ENCODE measurements around the gene CASP6.

Gene CASP6

GRCh38 chr4:109699553-109700225, 3.6 kb downstream of the CASP6 start:
- TF ChIP-seq CTCF (IDR thresholded peaks at IDR 0.05; ENCODE audit: low read depth, low read length): no peak
- H3K27me3 ChIP-seq: peaks cover 3% of the 10 kb centered on the region
- H3K9me3 ChIP-seq: no peaks in the 10 kb centered on the region
- no peak overlapping the region for H3K4me3 ChIP-seq (ENCODE audit: low read depth, low read length)
- no peak for DNase-seq
- no peaks in the 10 kb centered on the region for H3K36me3 ChIP-seq
- H3K4me1 ChIP-seq: no peaks in the 10 kb centered on the region; the same call in 1 of the 2 replicates

- H3K4me3 ChIP-seq (ENCODE audit: low read depth, low read length): no peak overlapping the region
- peaks cover 3% of the 10 kb centered on the region; the same call in 1 of the 2 replicates for H3K27me3 ChIP-seq
- TF ChIP-seq CTCF (IDR thresholded peaks at IDR 0.05; ENCODE audit: low read depth, low read length): no peak
- no peak for DNase-seq
- no peaks in the 10 kb centered on the region for H3K4me1 ChIP-seq
- no peaks in the 10 kb centered on the region for H3K9me3 ChIP-seq
- H3K36me3 ChIP-seq: no peaks in the 10 kb centered on the region
Observed at GRCh38 chr4:109698656-109699055, 4.6 kb downstream of the CASP6 start.

- H3K27me3 ChIP-seq: 0 out of 2 replicates have a peak, but pooled peaks cover 4% of the 10 kb centered on the region
- no peaks in the 10 kb centered on the region for H3K36me3 ChIP-seq
- no peaks in the 10 kb centered on the region for H3K4me1 ChIP-seq
- H3K4me3 ChIP-seq (ENCODE audit: low read depth, low read length): no peak overlapping the region
- no peaks in the 10 kb centered on the region for H3K9me3 ChIP-seq
- no peak for TF ChIP-seq CTCF (IDR thresholded peaks at IDR 0.05; ENCODE audit: low read depth, low read length)
- no peak for DNase-seq
Observed at GRCh38 chr4:109691411-109691920, 11.8 kb downstream of the CASP6 start.

- no peaks in the 10 kb centered on the region for H3K9me3 ChIP-seq
- no peaks in the 10 kb centered on the region for H3K4me1 ChIP-seq
- no peak for TF ChIP-seq CTCF (IDR thresholded peaks at IDR 0.05; ENCODE audit: low read depth, low read length)
- H3K4me3 ChIP-seq (ENCODE audit: low read depth, low read length): no peak overlapping the region
- no peaks in the 10 kb centered on the region for H3K36me3 ChIP-seq
- no peak for DNase-seq
- H3K27me3 ChIP-seq: 0 out of 2 replicates have a peak, but pooled peaks cover 4% of the 10 kb centered on the region
Observed at GRCh38 chr4:109690690-109691410, 12.4 kb downstream of the CASP6 start.

- H3K4me1 ChIP-seq: no peaks in the 10 kb centered on the region
- H3K9me3 ChIP-seq: no peaks in the 10 kb centered on the region
- H3K36me3 ChIP-seq: no peaks in the 10 kb centered on the region
- no peak for DNase-seq
- no peak for TF ChIP-seq CTCF (IDR thresholded peaks at IDR 0.05; ENCODE audit: low read depth, low read length)
- H3K4me3 ChIP-seq (ENCODE audit: low read depth, low read length): no peak overlapping the region
- no peaks in the 10 kb centered on the region for H3K27me3 ChIP-seq
Observed at GRCh38 chr4:109684727-109685126, 18.5 kb downstream of the CASP6 start.

All from BE2C (cell line).